ENCODE measurements around the gene BIN1. TPM values are rescaled to one million over a fixed set of nuclear protein-coding genes. Genes with fewer than 3 reads are reported as not detected.

The BIN1 gene
- total RNA-seq, 1 donor = 43.9 TPM

- no peaks in the 10 kb centered on the region for H3K27me3 ChIP-seq (ENCODE audit: insufficient read depth, low read length)
- no peak overlapping the region for H3K4me3 ChIP-seq (ENCODE audit: low read length)
- H3K9me3 ChIP-seq (ENCODE audit: low read depth, low read length) = no peaks in the 10 kb centered on the region
- H3K4me1 ChIP-seq (ENCODE audit: insufficient read depth, low read length) = peaks cover 9% of the 10 kb centered on the region
Observed at GRCh38 chr2:127140538-127140937, 33.6 kb upstream of the BIN1 start.

DNA sequence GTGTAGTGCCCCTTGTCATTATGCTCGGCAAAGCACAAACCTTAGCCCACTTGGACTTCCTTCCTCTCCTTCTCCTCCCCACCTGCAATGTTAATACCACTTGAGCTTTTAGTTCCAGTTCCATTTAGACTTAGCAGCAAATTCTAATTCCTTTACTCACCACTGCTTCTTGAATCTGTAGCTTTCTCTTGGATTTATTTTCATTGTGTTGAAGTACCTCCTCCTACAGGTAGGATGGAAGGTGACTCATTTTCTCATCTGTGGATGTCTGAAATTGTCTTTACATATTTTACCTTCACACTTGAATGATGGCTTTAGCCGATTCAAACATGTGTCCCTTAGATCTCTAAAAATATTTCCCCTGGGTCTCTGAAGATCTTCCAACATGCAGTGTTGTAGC lies 32.8 kb upstream of the BIN1 start:
- Histone ChIP-seq H3K4me3 (ENCODE audit: low read length) (no peak overlapping the region), H3K27me3 (ENCODE audit: insufficient read depth, low read length) (no peaks in the 10 kb centered on the region), H3K4me1 (ENCODE audit: insufficient read depth, low read length) (peaks cover 14% of the 10 kb centered on the region), H3K9me3 (ENCODE audit: low read depth, low read length) (no peaks in the 10 kb centered on the region)

GRCh38 chr2:127138281-127138680 lies 31.3 kb upstream of the BIN1 start:
- no peaks in the 10 kb centered on the region for H3K9me3 ChIP-seq (ENCODE audit: low read depth, low read length)
- peaks cover 14% of the 10 kb centered on the region for H3K4me1 ChIP-seq (ENCODE audit: insufficient read depth, low read length)
- no peaks in the 10 kb centered on the region for H3K27me3 ChIP-seq (ENCODE audit: insufficient read depth, low read length)
- no peak overlapping the region for H3K4me3 ChIP-seq (ENCODE audit: low read length)

- no peaks in the 10 kb centered on the region for H3K9me3 ChIP-seq (ENCODE audit: low read depth, low read length)
- H3K4me1 ChIP-seq (ENCODE audit: insufficient read depth, low read length) = peaks cover 14% of the 10 kb centered on the region
- no peak overlapping the region for H3K4me3 ChIP-seq (ENCODE audit: low read length)
- no peaks in the 10 kb centered on the region for H3K27me3 ChIP-seq (ENCODE audit: insufficient read depth, low read length)
Observed at GRCh38 chr2:127137741-127138140, 30.8 kb upstream of the BIN1 start.

GRCh38 chr2:127137225-127137624 lies 30.3 kb upstream of the BIN1 start:
- no peaks in the 10 kb centered on the region for H3K9me3 ChIP-seq (ENCODE audit: low read depth, low read length)
- H3K4me3 ChIP-seq (ENCODE audit: low read length) = no peak overlapping the region
- peaks cover 14% of the 10 kb centered on the region for H3K4me1 ChIP-seq (ENCODE audit: insufficient read depth, low read length)
- H3K27me3 ChIP-seq (ENCODE audit: insufficient read depth, low read length) = no peaks in the 10 kb centered on the region

- Histone ChIP-seq H3K4me3 (ENCODE audit: low read length) (no peak overlapping the region), H3K27me3 (ENCODE audit: insufficient read depth, low read length) (no peaks in the 10 kb centered on the region), H3K9me3 (ENCODE audit: low read depth, low read length) (no peaks in the 10 kb centered on the region), H3K4me1 (ENCODE audit: insufficient read depth, low read length) (peaks cover 14% of the 10 kb centered on the region)
Observed at GRCh38 chr2:127134833-127135830, 28.2 kb upstream of the BIN1 start.

GRCh38 chr2:127134235-127134634 lies 27.3 kb upstream of the BIN1 start:
- Histone ChIP-seq H3K27me3 (ENCODE audit: insufficient read depth, low read length) (no peaks in the 10 kb centered on the region), H3K9me3 (ENCODE audit: low read depth, low read length) (no peaks in the 10 kb centered on the region), H3K4me1 (ENCODE audit: insufficient read depth, low read length) (peaks cover 14% of the 10 kb centered on the region), H3K4me3 (ENCODE audit: low read length) (no peak overlapping the region)

DNA sequence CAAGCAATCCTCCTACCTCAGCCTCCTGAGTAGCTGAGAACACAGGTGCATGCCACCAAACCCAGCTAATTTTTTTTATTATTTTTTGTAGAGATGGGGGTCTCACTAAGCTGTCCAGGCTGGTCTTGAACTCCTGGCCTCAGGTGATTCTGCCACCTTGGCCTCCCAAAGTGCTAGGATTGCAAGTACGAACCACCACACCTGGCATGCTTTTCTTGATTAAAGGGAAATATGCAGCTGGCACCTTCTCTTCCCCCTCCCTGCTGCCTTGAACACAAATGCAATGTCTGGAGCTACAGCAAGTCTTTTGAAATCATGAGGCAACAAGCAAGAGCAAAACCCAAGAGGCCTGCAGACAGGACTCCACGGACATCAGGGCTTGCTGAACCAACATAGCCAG lies 26.8 kb upstream of the BIN1 start:
- no peak overlapping the region for H3K4me3 ChIP-seq (ENCODE audit: low read length)
- H3K4me1 ChIP-seq (ENCODE audit: insufficient read depth, low read length) = peaks cover 14% of the 10 kb centered on the region
- H3K9me3 ChIP-seq (ENCODE audit: low read depth, low read length) = no peaks in the 10 kb centered on the region
- H3K27me3 ChIP-seq (ENCODE audit: insufficient read depth, low read length) = no peaks in the 10 kb centered on the region

DNA sequence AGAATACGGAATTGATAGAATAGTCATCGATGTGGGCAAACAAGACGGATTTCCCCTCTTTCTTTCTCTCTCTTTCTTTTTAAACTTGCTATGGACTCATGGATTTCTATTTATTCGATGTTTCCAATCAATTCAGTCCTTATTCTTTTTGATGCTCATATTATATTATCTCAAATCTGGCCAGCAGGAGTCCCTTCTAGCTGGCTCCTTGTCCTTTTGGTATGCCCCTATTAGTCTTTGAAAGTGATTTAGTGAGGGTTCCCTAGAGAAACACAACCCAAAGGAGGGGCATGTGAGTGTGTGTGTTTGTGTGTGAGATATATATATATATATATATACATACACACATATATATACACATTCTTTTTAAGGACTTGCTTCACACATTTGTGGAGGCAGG lies 23.5 kb upstream of the BIN1 start:
- H3K4me1 ChIP-seq (ENCODE audit: insufficient read depth, low read length) = peaks cover 14% of the 10 kb centered on the region
- H3K4me3 ChIP-seq (ENCODE audit: low read length) = no peak overlapping the region
- H3K27me3 ChIP-seq (ENCODE audit: insufficient read depth, low read length) = no peaks in the 10 kb centered on the region
- no peaks in the 10 kb centered on the region for H3K9me3 ChIP-seq (ENCODE audit: low read depth, low read length)

GRCh38 chr2:127129937-127130336 lies 23.0 kb upstream of the BIN1 start:
- H3K9me3 ChIP-seq (ENCODE audit: low read depth, low read length) = no peaks in the 10 kb centered on the region
- peaks cover 11% of the 10 kb centered on the region for H3K4me1 ChIP-seq (ENCODE audit: insufficient read depth, low read length)
- H3K27me3 ChIP-seq (ENCODE audit: insufficient read depth, low read length) = no peaks in the 10 kb centered on the region
- no peak overlapping the region for H3K4me3 ChIP-seq (ENCODE audit: low read length)

- Histone ChIP-seq H3K4me3 (ENCODE audit: low read length) (no peak overlapping the region), H3K27me3 (ENCODE audit: insufficient read depth, low read length) (no peaks in the 10 kb centered on the region), H3K9me3 (ENCODE audit: low read depth, low read length) (no peaks in the 10 kb centered on the region), H3K4me1 (ENCODE audit: insufficient read depth, low read length) (peaks cover 5% of the 10 kb centered on the region)
Observed at GRCh38 chr2:127128445-127128904, 21.5 kb upstream of the BIN1 start.

DNA sequence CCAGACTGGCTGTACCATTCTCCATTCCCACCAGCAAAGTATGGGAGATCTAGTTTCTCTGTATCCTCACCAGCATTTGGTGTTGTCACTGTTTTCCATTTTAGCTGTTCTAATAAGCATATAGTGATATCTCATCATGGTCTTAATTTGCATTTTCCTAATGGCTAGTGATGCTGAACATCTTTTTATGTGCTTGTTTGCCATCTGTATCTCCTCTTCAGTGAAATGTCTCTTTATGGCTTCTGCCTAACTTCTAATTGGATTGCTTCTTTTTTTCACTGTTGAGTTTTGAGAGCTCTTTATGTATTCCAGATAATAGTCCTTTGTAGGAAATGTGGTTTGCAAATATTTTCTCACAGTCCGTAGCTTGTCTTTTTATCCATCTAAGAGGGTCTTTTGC lies 18.9 kb upstream of the BIN1 start:
- Histone ChIP-seq H3K27me3 (ENCODE audit: insufficient read depth, low read length) (no peaks in the 10 kb centered on the region), H3K4me3 (ENCODE audit: low read length) (no peak overlapping the region), H3K9me3 (ENCODE audit: low read depth, low read length) (no peaks in the 10 kb centered on the region), H3K4me1 (ENCODE audit: insufficient read depth, low read length) (peaks cover 5% of the 10 kb centered on the region)

DNA sequence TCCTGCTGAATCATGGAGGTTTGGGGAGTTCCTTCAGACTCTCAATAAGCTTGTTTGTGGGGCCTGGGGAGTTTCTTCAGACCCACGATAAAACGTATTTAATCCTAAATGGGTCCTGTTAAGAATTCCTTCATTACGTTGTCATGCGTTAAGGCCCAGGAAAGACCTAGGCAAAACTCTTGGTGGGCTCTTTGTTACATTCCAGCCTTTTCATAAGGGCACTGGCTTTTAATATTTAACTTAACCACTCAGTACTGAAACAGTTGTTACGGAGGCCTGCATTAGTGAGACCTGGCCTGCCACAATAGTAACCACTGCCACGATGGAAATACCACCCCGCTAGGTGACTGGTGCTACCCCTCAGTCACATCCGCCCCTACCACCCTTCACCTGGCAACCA lies 17.5 kb upstream of the BIN1 start:
- Histone ChIP-seq H3K4me1 (ENCODE audit: insufficient read depth, low read length) (peaks cover 5% of the 10 kb centered on the region), H3K9me3 (ENCODE audit: low read depth, low read length) (no peaks in the 10 kb centered on the region), H3K4me3 (ENCODE audit: low read length) (no peak overlapping the region), H3K27me3 (ENCODE audit: insufficient read depth, low read length) (no peaks in the 10 kb centered on the region)

DNA sequence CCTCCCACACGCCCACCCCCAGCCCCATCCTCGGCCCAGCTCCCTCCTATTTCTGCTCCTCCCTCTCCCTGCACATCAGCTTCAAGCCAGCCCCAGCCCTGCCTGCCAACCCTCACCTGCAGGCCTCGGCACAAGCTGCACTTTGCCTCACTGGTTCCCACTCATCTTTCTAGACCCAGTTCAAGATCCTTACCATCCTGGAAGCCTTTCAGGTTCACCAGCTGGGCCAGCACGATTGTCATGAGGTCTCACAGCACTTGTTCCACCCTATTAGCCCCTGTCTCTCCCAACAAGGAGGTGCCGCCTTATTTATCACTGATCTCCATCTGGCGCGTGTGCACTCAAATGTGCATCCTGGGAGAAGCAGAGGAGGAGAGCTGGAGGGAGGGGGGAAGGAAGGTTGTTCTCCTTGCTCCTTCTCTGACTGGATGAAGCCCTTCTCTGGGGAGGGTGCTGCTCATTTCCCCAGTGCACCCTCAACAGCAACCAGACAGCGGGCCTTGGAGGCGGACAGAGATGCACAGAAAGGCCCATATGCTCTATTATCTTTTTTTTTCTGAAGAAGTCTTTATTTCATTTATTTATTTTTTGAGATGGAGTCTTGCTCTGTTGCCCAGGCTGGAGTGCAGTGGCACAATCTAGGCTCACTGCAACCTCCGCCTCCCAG lies 15.5 kb upstream of the BIN1 start:
- Histone ChIP-seq H3K27me3 (ENCODE audit: insufficient read depth, low read length) (no peaks in the 10 kb centered on the region), H3K4me1 (ENCODE audit: insufficient read depth, low read length) (no peaks in the 10 kb centered on the region), H3K9me3 (ENCODE audit: low read depth, low read length) (no peaks in the 10 kb centered on the region), H3K4me3 (ENCODE audit: low read length) (no peak overlapping the region)

DNA sequence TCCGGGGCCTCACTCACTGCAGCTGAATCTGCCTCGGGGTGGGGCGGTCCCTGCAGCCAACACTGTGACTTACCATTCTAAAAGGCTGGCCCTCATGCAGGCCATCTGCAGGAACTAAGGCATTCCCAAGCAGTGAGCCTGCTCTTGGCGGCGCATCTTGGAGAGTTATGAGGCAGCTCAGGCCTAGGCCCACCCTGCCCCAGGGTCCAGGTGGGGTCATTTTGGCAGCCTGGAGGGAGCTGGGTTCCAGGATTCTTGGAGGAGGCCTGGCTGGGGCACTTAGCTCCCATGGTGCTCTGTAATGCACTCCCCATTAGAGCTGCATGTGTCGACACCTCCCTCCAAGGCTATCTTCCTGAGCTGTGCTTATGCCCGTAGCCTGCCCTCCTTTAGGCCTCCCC lies 14.8 kb upstream of the BIN1 start:
- Histone ChIP-seq H3K4me3 (ENCODE audit: low read length) (no peak overlapping the region), H3K4me1 (ENCODE audit: insufficient read depth, low read length) (no peaks in the 10 kb centered on the region), H3K9me3 (ENCODE audit: low read depth, low read length) (no peaks in the 10 kb centered on the region), H3K27me3 (ENCODE audit: insufficient read depth, low read length) (no peaks in the 10 kb centered on the region)

Measured in mononuclear cell (primary cell).